Muscle of back (tissue), 11 donors: ENCODE measurements around the gene TNFAIP8. TPM values are rescaled to one million over a fixed set of nuclear protein-coding genes. Genes with fewer than 3 reads are reported as not detected.

Experiments
- DNase-seq, 3 donors: peaks; one replicate each; pipeline versions ENCODE4 v3.0.0 to v3.0.0-alpha.2; 2013
- polyA plus RNA-seq, 10 donors: library from polyadenylated mRNA; unstranded; fragments of 120-200 nt; gene quantifications; one replicate each; pipeline ENCODE4 v1.2.1, GENCODE V29; 2013; ENCODE audit not compliant: insufficient read length in 10 of 10

Gene TNFAIP8
- polyA plus RNA-seq, 10 donors = 10.1 to 19.7 (median 13.7) TPM

DNA sequence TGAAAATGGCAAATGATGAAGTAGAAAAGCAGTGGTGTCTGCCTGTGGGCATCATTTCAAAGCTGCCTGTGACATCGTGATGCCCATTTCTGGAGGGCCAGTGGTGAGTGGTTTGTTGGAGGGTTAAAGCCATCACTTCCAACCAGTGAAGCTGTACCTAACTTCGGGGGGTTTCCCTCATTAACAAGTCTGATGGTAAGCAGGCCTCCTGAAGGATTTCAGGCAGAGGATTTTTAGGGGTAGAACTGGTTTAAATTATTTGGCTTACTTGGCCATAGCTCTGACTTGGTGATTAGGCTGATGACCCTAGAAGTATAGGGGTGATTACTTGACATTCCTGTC is 10.7 kb downstream of the TNFAIP8 start:
- no peak for DNase-seq

GRCh38 chr5:119367502-119368237 is 11.9 kb downstream of the TNFAIP8 start:
- no peak for DNase-seq

DNA sequence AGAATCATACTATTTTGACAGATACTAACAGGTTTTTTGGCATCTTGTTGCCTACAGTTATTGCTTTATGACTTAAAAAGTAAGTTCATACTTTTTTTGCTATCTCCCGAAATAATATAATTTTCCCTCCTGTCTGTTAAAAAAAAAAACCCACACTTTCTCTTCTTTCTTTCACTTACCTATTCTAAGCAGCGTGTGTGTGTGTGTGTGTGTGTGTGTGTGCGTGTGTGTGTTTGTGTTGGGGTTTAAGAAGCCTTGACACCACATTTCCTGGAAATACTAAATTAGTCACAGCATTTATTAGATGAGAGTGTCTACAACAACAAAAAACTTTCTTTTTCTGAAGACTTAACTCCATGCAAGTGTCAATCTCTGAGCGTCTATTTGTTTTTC is 12.4 kb downstream of the TNFAIP8 start:
- no peak for DNase-seq

DNA sequence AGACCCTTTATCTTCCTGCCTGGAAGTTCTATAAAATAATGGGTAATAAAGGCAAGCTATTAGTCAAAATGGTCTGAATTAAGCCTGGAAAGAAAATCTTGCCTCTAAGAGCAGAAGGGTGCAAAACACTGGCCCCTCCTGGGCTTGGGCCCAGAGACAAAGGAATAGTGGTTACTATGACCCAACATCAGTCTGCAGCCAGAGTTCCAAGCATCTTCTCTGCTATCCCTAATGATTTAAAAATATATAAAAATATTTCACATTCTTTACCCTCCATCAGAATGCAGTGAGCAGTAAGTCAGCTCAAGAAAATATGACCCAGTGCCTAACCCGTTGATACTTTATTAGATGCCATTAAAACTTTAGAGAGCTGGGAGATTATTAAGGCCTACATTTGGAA is 14.7 kb downstream of the TNFAIP8 start:
- no peak for DNase-seq

- DNase-seq = no peak
Measured at GRCh38 chr5:119371146-119371545, 15.3 kb downstream of the TNFAIP8 start.

DNA sequence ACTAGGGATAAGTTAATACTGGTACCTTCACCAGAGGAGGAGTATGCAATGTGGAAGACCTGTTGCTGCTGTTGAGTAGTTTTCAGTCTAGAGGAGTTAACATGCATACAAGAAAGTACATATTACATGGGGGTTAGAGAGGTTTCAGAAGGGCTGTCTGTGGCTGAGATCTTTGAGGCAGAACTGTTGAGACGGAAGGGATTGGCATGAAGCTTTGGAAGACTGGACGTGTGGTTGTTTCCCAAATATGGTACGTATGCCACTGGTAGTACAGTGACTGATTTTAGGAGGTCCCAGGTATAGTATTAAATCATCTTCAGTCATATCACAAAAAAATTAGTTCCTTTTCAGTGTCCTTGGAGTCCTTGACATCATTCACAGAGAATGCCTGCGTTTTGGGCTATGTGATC is 17.6 kb downstream of the TNFAIP8 start:
- DNase-seq = no peak

GRCh38 chr5:119374901-119375300 is 19.1 kb downstream of the TNFAIP8 start:
- no peak for DNase-seq

DNA sequence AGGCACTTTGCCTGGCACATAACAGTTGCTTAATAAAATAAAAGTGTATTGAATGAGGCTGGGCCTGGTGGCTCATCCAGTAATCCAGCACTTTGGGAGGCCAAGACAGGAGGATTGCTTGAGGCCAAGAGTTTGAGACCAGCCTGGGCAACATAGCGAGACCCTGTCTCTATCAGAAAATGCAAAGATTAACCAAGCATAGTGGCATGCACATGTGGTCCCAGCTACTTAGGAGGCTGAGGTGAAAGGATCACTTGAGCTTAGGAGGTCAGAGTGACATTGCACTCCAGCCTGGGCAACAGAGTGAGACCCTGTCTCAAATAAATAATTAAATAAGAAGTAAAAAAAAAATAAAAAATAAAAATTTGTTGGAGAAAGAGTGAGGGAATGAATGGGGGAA is 21.2 kb downstream of the TNFAIP8 start:
- DNase-seq = no peak

DNA sequence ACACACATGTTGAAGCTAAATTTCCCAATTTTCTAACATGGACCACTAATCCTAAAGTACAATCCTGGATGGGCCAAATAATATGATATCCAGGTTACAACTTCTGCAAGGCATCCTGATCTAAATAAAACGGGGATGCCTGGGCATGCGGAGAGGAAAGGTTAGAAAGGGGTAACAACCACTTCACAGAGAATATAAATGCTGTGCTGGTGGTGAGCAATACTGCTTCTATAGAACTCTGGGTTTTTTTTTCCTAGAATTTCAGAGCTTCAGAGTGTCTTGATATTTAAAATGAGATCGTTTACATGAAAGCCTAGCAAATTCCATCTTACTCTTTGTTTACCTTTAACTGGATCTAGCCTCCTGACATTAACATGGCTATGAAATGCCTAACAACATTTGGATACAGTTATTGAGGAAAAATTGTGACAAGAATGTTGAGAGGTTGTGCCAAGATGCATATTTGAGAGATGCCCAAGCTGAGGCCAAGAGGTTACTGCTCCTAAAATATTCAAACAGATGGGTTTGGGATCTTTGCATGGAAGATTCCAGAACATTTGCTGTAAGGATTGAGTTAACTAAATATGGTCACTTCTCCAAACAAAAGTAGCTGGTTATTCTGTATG is 22.4 kb downstream of the TNFAIP8 start:
- DNase-seq = no peak

GRCh38 chr5:119379096-119379495 is 23.3 kb downstream of the TNFAIP8 start:
- DNase-seq = no peak

- DNase-seq = no peak
Measured at GRCh38 chr5:119379942-119380547, 24.2 kb downstream of the TNFAIP8 start.

DNA sequence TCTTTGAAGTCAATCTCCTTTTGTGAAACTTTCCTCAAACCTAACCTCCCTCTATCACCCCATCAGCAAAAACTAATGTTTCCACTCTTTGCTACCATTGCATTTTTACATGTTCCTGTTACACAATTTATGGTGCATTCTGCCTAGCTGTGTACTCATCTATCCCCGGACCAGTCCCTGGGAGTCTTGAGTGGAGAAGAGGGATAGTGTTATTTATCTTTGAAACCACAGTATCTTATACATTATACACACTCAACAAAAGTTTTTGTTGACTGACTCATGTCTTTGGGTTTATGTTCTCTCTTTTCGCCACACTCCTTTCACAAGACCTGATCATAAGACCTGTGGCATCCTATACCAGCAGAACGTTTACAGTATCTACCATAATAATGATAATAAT is 26.4 kb downstream of the TNFAIP8 start:
- DNase-seq = no peak

DNA sequence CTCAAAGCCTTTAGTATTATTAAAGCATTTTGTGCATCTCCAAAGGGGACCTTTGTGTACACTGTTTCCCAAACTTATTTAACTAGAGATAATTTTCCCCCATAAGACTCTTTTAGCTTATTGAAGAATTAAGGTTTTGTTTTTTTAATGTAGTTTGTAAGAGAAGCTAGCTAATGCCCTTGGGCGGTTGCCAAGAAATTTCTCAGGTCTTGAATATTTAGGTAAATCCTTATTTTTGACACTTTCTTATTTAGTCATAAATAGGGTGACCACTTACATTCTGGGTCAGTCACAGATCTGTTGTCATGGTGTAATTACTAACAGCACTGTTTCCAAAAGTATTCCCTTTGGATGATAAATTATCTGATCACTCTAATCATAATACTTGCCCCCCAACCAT is 27.2 kb downstream of the TNFAIP8 start:
- no peak for DNase-seq

- no peak for DNase-seq
Measured at GRCh38 chr5:119385136-119385535, 29.3 kb downstream of the TNFAIP8 start.

DNA sequence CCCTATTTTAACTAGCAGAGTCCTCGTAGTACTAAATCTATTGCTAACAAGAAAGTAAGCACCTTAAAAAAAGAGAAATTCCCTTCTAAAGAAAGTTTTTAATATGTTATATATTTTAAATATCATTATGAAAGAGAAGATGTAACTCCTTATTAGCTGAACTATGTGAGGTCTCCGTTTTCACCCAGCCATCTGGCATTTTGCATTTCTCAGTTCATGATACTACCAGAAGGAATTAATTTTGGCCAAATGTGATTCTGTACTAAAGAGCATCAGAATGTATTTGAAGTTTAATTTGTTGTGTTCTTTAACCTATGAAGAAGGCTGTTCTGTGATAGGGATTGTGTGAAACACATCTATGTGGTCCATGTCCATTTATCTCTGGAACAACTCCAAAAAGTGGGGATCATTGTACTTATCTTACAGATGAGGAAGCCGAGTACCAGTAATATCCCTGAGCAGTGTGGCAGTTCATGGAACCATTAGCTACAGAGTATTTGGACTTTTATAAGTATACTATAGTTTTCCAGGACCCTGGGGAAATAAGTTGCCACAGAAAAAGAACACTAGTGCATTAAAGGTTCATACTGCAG is 29.8 kb downstream of the TNFAIP8 start:
- DNase-seq = no peak

- DNase-seq = peak in 1 of 3 donors; percentile 23
Measured at GRCh38 chr5:119386596-119387344, 31.0 kb downstream of the TNFAIP8 start.

DNA sequence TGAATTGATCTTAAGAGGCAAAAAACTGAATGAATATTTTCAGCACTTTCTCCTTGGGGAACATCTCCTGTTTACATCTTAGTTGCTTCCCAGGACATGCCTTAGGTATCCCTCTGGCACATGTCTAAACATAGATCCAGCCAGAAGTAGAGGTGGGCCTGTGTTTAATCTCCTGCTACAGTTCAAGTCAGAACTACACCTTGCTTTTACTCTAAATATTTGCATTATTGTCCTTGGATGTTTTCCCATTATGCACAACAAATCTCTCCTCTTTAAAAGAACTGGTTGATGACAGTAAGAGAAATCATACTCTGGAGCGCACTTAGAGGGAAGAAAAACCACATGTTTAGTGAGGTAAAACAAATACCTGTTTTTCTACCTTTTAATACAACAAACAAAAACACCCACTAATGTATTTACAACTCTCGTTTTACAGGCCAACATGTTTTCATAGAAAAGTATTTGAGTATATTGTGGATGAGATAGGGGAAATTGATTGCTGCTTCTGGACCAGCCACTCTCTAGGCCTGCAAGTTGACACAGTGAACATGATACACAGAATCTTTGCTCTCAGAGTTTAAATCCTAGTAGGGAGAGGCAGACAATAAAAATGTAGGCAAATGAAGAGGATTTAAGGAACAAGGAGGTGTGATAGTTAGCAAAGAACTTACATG is 32.3 kb downstream of the TNFAIP8 start:
- DNase-seq = no peak

DNA sequence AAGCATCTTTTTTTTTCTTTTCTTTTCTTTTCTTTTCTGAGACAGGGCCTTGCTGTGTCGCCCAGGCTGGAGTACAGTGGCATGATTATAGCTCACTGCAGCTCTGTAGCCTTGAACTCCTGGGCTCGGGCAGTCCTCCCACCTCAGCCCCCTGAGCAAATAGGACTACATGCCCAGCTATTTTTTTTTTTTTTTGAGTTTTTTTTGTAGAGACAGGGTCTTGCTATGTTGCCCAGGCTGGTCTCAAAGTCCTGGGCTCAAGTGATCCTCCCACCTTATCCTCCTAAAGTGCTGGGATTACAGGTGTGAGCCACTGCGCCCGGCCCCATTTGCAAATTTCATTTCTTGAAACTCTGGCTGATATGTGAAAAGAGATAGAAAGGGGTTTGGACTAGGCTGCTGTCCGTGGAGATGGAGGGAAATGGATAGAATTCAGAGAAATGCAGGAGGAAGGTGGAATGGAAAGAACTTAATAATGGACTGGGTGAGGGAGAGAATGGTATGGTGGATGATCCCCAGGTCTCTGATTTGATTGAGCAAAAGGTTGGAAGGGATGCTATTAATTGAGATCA is 32.9 kb downstream of the TNFAIP8 start:
- DNase-seq = no peak

GRCh38 chr5:119389288-119390030 is 33.6 kb downstream of the TNFAIP8 start:
- DNase-seq = no peak

DNA sequence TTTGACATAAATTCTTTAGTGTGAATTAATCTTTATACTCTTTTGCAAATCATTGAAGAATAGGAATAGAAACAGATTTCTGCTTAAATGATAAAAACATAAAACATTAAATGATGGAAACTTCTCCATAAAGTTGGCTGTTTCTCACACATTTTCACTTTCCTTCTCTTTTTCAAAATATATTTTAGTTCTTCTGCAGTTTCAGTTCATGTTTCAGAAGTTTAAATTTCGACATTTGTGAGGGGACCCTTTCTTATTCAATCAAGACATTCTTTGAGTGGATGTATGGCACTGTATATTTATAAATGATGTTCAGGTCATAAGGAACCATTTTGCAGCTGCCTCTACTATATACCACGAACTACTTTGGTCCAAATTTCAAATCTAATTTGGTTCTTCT is 34.6 kb downstream of the TNFAIP8 start:
- DNase-seq = no peak
